GM12892 (cell line): ENCODE measurements around the gene ASPHD2.

ENCODE experiments used
- POLR2A ChIP-seq: IDR thresholded peaks from 2 replicates; pipeline ENCODE4 v1.6.1; 2011; ENCODE audit warnings: low read depth, low read length, control low read depth
- POLR2AphosphoS5 ChIP-seq: IDR thresholded peaks from 2 replicates; pipeline ENCODE4 v1.6.1; 2011; ENCODE audit warnings: low read depth, low read length, control low read depth
- TAF1 ChIP-seq: IDR thresholded peaks from 2 replicates; pipeline ENCODE4 v1.6.1; 2011; ENCODE audit warnings: low read depth, mild to moderate bottlenecking, control low read depth, low read length, borderline replicate concordance

DNA sequence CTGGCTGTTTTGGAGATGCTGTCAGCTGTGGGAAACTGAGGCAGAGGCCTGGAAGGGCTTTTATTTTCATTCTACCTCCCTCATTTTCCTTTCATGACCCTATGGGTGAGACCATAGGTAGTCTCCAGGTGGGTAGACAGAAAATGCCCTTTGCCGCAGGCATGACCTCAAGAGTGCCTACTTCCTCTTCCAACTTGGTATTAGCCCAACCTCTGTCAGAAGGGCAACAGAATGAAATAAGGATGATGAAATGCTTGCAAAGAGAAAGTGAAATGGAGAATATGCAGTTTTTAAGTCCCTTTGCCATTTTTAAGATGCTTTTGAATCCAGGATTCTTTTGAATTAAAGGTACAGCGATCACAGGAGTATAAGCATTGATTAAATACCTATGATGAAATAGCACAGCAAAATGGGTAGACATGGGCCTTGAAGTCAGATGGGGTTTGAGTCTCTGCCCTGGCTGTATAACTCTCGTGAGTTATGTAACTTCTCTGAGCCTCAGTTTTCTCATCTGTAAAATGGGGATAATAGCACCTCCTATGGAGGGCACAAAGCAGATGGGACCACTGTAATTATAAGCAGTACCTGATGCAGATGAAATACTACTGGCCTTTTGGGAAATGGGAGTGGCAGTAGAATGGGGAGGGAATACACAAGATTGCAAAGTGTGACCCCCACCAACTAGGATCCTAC lies 3.7 kb downstream of the ASPHD2 start:
- no peak for TF ChIP-seq POLR2A
- TF ChIP-seq POLR2AphosphoS5 = no peak
- TF ChIP-seq TAF1 = no peak
